DND-41 (cell line): ENCODE results near the gene GLS.
"Not testable (repeated sequence)": the region's sequence is repeated elsewhere in the genome, so short reads cannot be mapped to it uniquely, and the experiment has no call there.

Experiments
- ATAC-seq: fragments of 200-7000 bp; cut with Tn5 transposase; 3 replicates; pipeline ENCODE4 v1.9.1; 2021; ENCODE audit warnings: low read depth; ENCODE audit not compliant: insufficient read depth
- DNase-seq: peaks from one replicate; pipeline ENCODE4 v3.0.0-alpha.2; 2020
- H2AFZ ChIP-seq: 2 replicates; pipeline ENCODE4 v1.6.0; 2012; ENCODE audit warnings: low read depth, low read length
- H3K27ac ChIP-seq: 2 replicates; pipeline ENCODE4 v1.5.1; 2012; ENCODE audit warnings: low read length, inconsistent platforms
- H3K27me3 ChIP-seq: fragments of 200-600 bp; sonication (generic); 2 replicates; pipeline ENCODE4 v1.6.0; 2012; ENCODE audit warnings: low read length, mild to moderate bottlenecking, inconsistent platforms; ENCODE audit not compliant: insufficient read depth, poor library complexity
- H3K36me3 ChIP-seq: 2 replicates; pipeline ENCODE4 v1.5.1; 2012; ENCODE audit warnings: low read length, inconsistent platforms; ENCODE audit not compliant: insufficient read depth
- H3K4me1 ChIP-seq: 2 replicates; pipeline ENCODE4 v1.5.1; 2012; ENCODE audit warnings: mild to moderate bottlenecking, low read length; ENCODE audit not compliant: insufficient read depth
- H3K4me2 ChIP-seq: 2 replicates; pipeline ENCODE4 v1.6.0; 2012; ENCODE audit warnings: mild to moderate bottlenecking, moderate library complexity, low read length, inconsistent platforms; ENCODE audit not compliant: insufficient read depth
- H3K4me3 ChIP-seq, 2 experiments: fragments of 200-600 bp in 1 of 2; shearing (Covaris generic) in 1 of 2; 2 replicates each; pipeline ENCODE4 v1.5.1; 2012 to 2016; ENCODE audit warnings: inconsistent platforms in 2 of 2, low read length in 2 of 2, mild to moderate bottlenecking in 2 of 2, low read depth in 1 of 2, moderate library complexity in 1 of 2
- H3K79me2 ChIP-seq: 2 replicates; pipeline ENCODE4 v1.6.0; 2012; ENCODE audit warnings: low read length, inconsistent platforms; ENCODE audit not compliant: insufficient read depth
- H3K9ac ChIP-seq: 2 replicates; pipeline ENCODE4 v1.6.0; 2012; ENCODE audit warnings: low read depth, mild to moderate bottlenecking, inconsistent platforms, low read length, moderate library complexity
- H3K9me3 ChIP-seq: 2 replicates; pipeline ENCODE4 v1.5.1; 2012; ENCODE audit warnings: low read length, moderate library complexity, mild to moderate bottlenecking, inconsistent platforms; ENCODE audit not compliant: insufficient read depth, severe bottlenecking
- H4K20me1 ChIP-seq: 2 replicates; pipeline ENCODE4 v1.6.0; 2012; ENCODE audit warnings: low read length; ENCODE audit not compliant: insufficient read depth
- EZH2 ChIP-seq: IDR thresholded peaks from 3 replicates; pipeline ENCODE4 v1.6.1; 2012; ENCODE audit warnings: borderline replicate concordance, low read depth, mild to moderate bottlenecking, moderate library complexity, low read length, inconsistent platforms; ENCODE audit not compliant: severe bottlenecking
- TF ChIP-seq, protein P1 (sequence below): IDR thresholded peaks from 2 replicates; pipeline ENCODE4 v1.5.1; 2012; ENCODE audit warnings: borderline replicate concordance, low read length, moderate library complexity, mild to moderate bottlenecking; ENCODE audit not compliant: poor library complexity, severe bottlenecking; ENCODE audit errors: extremely low read depth

GLS gene

GRCh38 chr2:190847504-190848081 is 33.0 kb upstream of the GLS start:
- Histone ChIP-seq H3K79me2 (no peaks in the 10 kb centered on the region), H3K4me2 (no peak overlapping the region), H3K36me3 (no peaks in the 10 kb centered on the region), H3K4me3 (no peak overlapping the region), H3K4me1 (no peaks in the 10 kb centered on the region), H2AFZ (no peak overlapping the region), H3K9ac (no peak overlapping the region), H3K27me3 (peaks cover 16% of the 10 kb centered on the region), H3K9me3 (no peaks in the 10 kb centered on the region), H4K20me1 (no peaks in the 10 kb centered on the region), H3K27ac (no peak overlapping the region)
- no peak for DNase-seq
- no peak for TF ChIP-seq EZH2
- TF ChIP-seq, protein P1, sequence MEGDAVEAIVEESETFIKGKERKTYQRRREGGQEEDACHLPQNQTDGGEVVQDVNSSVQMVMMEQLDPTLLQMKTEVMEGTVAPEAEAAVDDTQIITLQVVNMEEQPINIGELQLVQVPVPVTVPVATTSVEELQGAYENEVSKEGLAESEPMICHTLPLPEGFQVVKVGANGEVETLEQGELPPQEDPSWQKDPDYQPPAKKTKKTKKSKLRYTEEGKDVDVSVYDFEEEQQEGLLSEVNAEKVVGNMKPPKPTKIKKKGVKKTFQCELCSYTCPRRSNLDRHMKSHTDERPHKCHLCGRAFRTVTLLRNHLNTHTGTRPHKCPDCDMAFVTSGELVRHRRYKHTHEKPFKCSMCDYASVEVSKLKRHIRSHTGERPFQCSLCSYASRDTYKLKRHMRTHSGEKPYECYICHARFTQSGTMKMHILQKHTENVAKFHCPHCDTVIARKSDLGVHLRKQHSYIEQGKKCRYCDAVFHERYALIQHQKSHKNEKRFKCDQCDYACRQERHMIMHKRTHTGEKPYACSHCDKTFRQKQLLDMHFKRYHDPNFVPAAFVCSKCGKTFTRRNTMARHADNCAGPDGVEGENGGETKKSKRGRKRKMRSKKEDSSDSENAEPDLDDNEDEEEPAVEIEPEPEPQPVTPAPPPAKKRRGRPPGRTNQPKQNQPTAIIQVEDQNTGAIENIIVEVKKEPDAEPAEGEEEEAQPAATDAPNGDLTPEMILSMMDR: no peak
- no peak for ATAC-seq

DNA sequence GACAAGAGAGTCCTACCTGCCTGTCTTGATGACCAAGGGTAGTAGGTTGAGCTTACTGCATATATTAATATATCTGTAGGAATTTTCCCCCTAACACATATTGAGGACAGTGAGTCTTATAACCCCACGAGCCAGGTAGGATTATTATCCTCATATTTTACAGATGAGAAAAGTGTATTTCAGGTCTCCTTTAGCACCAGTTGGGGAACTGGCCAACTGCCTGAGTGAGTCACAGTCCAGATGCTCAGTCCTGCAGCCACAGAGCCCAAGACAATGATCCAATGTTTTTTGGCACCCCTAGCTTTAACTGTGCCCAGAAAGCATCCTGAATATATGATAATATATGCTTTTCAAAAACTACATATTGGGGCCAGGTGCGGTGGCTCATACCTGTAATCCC is 30.8 kb upstream of the GLS start:
- H3K27ac ChIP-seq: no peak overlapping the region

GRCh38 chr2:190853022-190853421 is 27.6 kb upstream of the GLS start:
- H3K79me2 ChIP-seq, H3K4me3 ChIP-seq, H3K9ac ChIP-seq, H2AFZ ChIP-seq, ATAC-seq, H3K27ac ChIP-seq, H3K4me2 ChIP-seq, H3K36me3 ChIP-seq, H3K27me3 ChIP-seq, H3K4me1 ChIP-seq, DNase-seq, H3K9me3 ChIP-seq, H4K20me1 ChIP-seq: not testable (repeated sequence)

More for the DNA sequence above, 30.8 kb upstream of the GLS start:
- H2AFZ ChIP-seq: no peak overlapping the region
- H3K27me3 ChIP-seq: peaks cover 15% of the 10 kb centered on the region
- TF ChIP-seq, protein P1: no peak
- no peak for TF ChIP-seq EZH2
- no peak overlapping the region for H3K4me3 ChIP-seq
- no peaks in the 10 kb centered on the region for H4K20me1 ChIP-seq
- H3K4me2 ChIP-seq: no peak overlapping the region
- no peaks in the 10 kb centered on the region for H3K36me3 ChIP-seq
- DNase-seq: no peak
- no peak for ATAC-seq
- no peaks in the 10 kb centered on the region for H3K9me3 ChIP-seq
- no peaks in the 10 kb centered on the region for H3K4me1 ChIP-seq
- H3K9ac ChIP-seq: no peak overlapping the region
- H3K79me2 ChIP-seq: no peaks in the 10 kb centered on the region

GRCh38 chr2:190853531-190854383 is 26.9 kb upstream of the GLS start:
- DNase-seq (no peak), ATAC-seq (no peak)
- no peak overlapping the region for H3K27ac ChIP-seq
- no peak overlapping the region for H3K4me2 ChIP-seq
- no peaks in the 10 kb centered on the region for H3K9me3 ChIP-seq
- TF ChIP-seq EZH2: no peak
- TF ChIP-seq, protein P1: no peak
- no peaks in the 10 kb centered on the region for H4K20me1 ChIP-seq
- H3K4me1 ChIP-seq: no peaks in the 10 kb centered on the region
- H3K27me3 ChIP-seq: peaks cover 4% of the 10 kb centered on the region
- H3K36me3 ChIP-seq: no peaks in the 10 kb centered on the region
- H3K79me2 ChIP-seq: no peaks in the 10 kb centered on the region
- H3K9ac ChIP-seq: no peak overlapping the region
- no peak overlapping the region for H3K4me3 ChIP-seq
- H2AFZ ChIP-seq: no peak overlapping the region
